HG03460 (cell line): ENCODE data around the gene HIVEP3.
A peak's percentile ranks its signal among the peaks of the same experiment; 100 is the strongest.

Experiments used
- ATAC-seq: cut with Tn5 transposase; IDR thresholded peaks from one replicate; pipeline ENCODE4 v1.9.1; 2021; ENCODE audit not compliant: unreplicated experiment

The HIVEP3 gene

DNA sequence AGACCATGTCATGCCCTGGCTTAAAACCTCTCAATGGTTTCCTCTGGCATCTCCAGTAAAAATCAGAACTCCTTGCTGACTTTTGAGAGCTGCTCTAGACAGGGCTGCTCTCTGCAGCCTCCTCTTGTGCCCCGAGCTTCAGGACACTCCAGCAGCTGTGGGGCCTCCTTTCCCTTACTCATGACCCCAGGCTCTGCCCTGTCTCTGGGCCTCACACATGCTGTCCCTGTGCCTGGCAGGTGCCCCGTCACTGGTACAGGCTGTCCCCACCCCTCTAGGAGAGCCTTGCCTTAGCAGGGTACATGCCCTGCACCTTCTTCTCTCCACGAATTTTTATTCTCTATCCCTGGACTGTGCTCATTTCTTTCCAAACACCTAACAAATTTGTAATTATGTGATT, 43.2 kb downstream of the HIVEP3 start:
- no peak for ATAC-seq

- ATAC-seq = no peak
These were observed 43.8 kb downstream of the HIVEP3 start for GRCh38 chr1:41874903-41875411.

DNA sequence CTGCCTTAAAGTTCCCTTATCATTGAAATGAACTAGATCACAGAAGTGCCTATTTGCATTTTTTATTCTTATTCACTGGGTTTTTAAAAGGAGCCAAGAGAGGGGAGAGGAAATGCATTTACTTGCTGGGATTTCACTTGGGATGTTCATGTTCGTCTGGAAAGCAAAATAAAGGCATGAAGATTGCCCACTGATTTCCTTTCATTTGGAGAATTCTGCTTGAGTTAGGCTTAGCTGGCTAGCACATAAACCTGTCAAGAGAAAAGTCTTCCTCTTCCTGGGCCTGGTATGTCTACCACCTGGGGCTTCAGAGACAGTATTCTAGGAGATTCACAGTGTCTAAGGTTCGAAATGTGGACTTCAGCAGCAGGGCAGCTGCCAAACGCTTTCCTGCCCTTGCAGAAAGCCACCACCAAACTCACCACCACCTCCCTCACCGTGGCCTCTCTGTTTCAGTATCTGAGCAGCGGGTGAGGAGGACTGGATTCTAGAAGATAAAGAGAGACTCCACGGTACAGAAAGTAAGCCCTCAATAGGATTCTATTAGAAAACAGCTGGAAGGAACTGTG, 44.5 kb downstream of the HIVEP3 start:
- no peak for ATAC-seq

DNA sequence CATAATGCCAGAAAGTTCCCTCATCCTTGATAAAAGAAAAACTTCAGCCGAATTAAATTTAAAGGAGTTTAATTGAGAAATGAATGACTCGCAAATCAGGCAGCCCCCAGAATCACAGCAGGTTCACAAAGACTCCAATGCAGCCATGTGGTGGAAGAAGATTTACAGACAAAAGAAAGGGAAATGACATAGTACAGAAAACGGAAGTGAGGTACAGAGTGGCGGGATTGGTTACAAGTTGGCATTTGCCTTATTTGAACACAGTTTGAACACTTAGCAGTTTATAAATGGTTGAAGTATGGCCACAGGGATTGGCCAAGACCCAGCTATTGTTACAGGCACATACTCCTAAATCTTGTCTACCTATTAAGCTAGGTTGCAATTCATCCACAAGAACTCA, 46.6 kb downstream of the HIVEP3 start:
- no peak for ATAC-seq

GRCh38 chr1:41870076-41870562, 48.6 kb downstream of the HIVEP3 start:
- no peak for ATAC-seq

DNA sequence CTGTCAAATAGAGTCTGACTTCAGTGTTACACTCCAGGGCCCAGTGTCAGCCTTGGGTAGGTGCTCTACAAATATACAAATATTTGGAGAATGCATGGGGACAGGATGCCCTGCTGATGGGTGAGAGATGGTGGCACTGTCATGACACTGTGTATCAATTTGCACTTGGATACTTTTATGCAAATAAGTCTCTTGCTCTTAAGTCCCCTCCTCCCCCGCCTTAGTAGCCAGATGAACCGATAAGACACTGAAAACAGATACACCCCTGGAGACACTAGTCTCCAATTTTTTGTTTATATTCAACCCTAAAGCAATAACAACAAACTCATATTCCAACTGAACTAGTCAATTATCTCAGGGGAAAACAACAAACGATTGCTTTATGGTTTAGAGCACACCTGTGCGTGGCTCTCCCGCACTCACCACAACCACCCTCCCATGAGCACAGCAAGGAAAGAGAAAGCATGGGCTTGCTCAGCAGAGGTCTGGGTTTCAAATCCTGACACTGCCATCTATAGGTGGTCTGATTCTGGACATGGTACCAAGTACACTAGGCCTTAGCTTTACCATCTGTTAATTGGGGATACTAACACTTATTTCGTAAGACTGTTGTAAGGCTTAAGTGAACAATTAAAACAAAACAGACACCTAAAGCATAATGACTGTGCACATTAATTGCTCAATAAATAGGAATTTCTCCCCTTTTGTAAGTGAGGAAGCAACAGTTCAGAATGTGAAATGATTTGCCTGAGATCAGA, 50.3 kb downstream of the HIVEP3 start:
- peak; percentile 63 for ATAC-seq

DNA sequence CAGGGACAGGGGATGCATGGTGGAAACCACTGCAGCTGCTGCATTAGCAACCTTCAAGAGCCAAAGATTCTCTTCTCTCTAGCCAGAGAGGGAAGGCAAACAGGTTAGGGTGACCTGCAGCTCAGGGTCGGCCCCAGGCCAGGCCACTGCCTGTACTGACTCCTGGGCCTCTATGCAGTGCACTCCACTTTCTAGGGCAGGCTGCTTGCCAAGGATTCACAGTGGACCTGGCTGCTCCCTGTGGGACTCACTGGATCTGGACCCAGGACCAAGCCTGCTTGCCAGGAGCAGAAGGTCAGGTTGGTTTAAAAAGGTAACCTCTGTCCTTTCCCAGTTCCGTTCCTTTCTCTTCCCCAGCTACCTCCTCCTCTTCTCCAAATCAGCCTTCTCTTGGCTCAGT, 52.4 kb downstream of the HIVEP3 start:
- no peak for ATAC-seq

DNA sequence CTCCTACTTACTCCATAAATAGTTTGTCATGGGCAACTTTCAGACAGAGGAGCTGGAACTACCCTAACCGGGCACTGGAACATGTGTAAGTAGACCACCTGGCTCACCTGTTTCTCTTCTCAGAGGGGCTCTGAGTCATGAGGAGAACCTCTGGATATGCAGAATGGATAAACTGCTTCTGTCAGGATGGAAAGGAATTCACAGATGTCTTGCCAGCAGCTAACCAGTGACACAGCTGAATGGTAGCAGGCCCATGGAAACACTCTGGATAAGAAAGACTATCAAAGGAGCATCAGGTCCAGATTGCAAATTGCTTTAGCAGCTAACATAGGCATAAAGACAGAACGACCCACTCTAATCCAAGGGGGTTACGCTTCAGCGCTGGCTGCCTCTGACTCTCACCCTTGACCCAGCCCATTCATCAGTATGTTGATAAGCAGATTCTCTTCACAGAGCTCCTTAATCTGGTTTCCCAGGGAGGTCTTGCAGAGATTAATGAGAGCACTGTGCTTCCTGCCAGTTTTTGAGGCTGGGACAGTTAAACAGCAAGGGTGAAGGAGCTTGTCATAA, 54.2 kb downstream of the HIVEP3 start:
- no peak for ATAC-seq

DNA sequence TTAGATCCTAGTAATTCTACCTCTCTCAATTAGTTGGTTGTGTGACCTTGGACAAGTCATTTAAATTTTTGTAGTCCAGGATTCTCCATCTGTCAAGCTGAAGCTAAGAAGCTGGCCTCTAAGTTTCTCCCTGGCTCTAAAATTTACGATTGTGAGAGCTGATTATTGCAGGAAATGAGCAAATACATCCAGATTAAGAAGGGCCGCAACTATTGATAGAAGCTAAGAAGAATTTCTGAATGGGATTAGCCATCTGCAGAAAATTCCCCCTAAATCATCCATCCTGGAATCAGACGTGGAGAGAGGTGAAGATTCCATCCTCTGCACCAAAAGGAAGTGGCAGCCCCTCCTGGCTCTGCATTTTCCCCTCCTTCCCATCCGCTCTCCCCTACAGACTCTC, 55.0 kb downstream of the HIVEP3 start:
- no peak for ATAC-seq

DNA sequence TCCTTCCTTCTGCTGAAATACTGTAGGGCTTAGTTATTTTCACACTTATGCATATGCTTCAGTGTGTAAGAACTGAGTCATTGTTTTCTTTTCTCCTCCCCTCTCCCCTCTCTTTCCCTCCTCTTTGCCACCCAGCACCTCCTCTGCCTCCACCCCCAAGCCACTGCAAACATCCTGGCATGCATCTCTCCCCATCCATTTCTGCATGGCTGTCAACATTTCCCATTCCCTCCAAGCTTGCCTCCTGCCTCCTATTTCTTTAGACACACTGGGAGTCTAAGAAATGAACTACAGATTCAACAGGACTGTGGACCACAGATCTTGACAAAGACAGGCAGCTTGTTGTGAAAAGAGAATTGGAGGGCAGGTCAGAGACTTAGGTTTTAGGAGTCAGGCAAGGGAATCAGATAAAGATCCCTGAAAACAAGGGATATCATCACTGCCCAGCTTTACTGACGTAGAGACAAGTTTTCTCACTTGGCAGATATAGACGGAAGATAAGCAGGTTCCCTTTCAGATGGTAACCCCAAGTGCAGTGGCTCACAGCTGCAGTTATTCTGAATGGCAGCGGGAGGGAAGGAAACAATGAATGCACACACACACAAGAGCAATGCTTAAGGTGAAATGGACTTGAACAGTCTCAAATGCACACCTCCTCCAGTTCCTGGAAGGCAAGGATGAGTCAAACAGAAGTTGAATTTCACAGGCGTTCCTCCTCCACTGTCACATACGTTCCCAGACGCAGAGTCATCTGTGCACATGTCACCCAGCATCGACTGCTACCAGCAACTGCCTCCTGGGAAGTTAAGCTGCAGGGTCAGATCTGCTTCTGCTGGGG, 56.1 kb downstream of the HIVEP3 start:
- ATAC-seq = no peak

DNA sequence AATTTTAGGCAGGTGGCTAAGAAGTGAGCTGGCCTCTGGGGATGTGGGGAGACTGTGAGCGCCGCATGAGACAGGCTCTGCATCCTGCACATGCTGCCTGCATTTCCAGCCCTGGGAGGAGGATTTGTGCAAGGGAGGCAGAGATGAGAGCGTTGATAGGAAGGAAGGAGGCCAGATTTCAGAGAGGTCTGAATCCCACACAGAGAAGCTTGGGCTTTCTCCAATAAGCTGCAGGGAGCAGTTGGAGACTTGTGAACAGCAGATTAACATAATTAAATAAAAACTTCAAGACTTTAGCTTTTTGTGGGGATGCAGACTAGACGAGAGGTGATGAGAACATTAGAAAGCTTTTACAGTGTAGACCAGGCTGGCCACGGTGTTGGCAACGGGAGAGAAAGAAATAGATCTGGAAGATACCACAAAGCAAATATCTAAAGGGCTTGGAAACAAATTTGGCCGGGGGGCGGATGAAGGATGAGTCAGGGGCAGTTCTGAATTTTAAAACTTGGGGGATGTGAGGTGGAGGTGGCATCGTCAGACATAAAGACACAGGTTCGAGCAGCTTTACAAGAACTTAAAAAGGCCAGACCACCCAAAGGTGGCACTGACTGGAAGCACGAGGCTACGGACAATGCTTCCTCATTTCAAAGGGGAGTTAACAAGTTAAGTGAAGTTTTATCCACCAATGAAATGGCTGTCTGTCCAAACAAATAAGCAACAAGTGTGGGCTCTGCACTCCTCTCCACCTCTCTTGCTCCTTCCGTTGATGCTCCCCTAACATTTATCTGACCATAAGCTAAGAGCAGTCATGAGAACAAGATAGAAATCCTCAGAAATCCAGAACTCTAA, 57.0 kb downstream of the HIVEP3 start:
- ATAC-seq = no peak

GRCh38 chr1:41860771-41861170, 58.0 kb downstream of the HIVEP3 start:
- no peak for ATAC-seq

DNA sequence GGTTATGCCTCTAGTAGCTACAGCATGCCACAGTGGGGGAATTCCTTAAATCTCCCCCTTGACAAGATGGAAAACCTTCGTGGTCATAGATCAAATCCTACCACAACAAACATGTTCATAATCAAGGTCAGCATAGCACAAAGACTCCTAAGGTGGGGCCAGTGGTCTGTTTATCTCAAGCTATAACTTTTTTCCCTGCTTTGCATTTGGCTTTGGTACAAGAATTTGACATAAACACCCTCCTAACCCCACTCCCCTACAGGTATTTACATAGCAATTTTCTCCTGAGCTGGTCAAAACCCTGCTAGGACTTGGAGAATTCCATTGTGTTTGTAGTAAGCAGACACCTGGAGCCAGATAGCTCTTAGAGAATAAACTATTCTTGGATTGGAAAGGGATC, 58.5 kb downstream of the HIVEP3 start:
- no peak for ATAC-seq

- no peak for ATAC-seq
These were observed 59.0 kb downstream of the HIVEP3 start for GRCh38 chr1:41859686-41860085.

DNA sequence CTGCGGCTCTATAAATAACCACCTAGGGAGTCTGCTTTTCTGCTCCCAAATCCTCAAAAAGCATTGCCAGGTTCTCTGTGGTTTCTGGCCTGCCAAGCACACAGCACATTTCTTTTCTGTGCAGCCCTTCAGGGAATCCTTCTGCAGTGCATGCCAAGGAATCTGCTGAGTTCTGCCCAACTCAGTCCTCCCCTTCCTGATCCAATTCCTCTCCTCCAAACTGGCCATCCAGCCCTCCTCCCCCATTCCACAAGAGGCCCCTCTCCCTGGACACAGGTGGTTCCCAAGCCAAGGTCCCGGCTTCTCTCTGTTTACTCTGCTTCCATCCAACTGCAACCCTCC, 61.8 kb downstream of the HIVEP3 start:
- no peak for ATAC-seq

GRCh38 chr1:41856151-41856943, 62.4 kb downstream of the HIVEP3 start:
- ATAC-seq = no peak

- ATAC-seq = no peak
These were observed 63.0 kb downstream of the HIVEP3 start for GRCh38 chr1:41855713-41856112.

- no peak for ATAC-seq
These were observed 64.8 kb downstream of the HIVEP3 start for GRCh38 chr1:41853907-41854306.

GRCh38 chr1:41852091-41852490, 66.6 kb downstream of the HIVEP3 start:
- no peak for ATAC-seq

GRCh38 chr1:41851589-41851988, 67.1 kb downstream of the HIVEP3 start:
- ATAC-seq = no peak
